GM12864 (cell line): ENCODE measurements around the gene RPP21.

Source experiments
- DNase-seq: peaks from one replicate; pipeline ENCODE4 v3.0.0-alpha.2; 2011; ENCODE audit warnings: low read depth
- H3K4me3 ChIP-seq: 2 replicates; pipeline ENCODE4 v1.5.1; 2011; ENCODE audit warnings: mild to moderate bottlenecking, low read depth, low read length, control low read depth
- CTCF ChIP-seq: IDR thresholded peaks from 2 replicates; pipeline ENCODE4 v1.5.1; 2011; ENCODE audit warnings: low read depth, mild to moderate bottlenecking, moderate library complexity, low read length, control low read depth, inconsistent platforms; ENCODE audit errors: missing control alignments

Gene RPP21

DNA sequence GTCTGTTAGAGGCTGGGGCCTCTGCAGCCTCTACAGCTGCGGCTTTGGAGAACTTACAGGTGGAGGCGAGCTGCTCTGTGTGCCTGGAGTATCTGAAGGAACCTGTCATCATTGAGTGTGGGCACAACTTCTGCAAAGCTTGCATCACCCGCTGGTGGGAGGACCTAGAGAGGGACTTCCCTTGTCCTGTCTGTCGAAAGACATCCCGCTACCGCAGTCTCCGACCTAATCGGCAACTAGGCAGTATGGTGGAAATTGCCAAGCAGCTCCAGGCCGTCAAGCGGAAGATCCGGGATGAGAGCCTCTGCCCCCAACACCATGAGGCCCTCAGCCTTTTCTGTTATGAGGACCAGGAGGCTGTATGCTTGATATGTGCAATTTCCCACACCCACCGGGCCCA, 15.6 kb upstream of the RPP21 start:
- TF ChIP-seq CTCF, result no peak

DNA sequence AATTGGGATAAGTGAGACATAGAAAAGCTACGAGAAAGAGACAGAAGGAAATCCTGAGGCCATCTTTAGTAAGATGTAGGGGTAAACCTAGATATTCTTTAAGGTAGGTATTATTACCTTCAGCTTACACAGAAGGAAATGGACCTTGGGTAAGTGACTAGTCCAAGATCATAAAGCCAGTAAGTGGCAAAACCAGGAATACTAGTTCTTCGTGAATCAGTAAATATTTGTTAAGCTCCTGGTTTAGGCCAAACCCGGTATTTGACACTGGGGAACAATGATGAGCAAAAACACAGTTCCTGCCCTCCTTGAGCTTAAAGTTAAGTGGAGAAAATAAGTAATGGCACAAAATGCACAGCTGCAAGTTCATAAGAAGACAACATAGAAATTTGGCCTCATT, 13.0 kb upstream of the RPP21 start:
- H3K4me3 ChIP-seq, result no peak overlapping the region
- no peak for TF ChIP-seq CTCF
- no peak for DNase-seq

More for the DNA sequence above, 15.6 kb upstream of the RPP21 start:
- no peak for DNase-seq
- no peak overlapping the region for H3K4me3 ChIP-seq

GRCh38 chr6:30334075-30334783, 10.7 kb upstream of the RPP21 start:
- no peak for TF ChIP-seq CTCF
- H3K4me3 ChIP-seq, result no peak overlapping the region
- DNase-seq, result no peak

GRCh38 chr6:30340589-30341054, 4.3 kb upstream of the RPP21 start:
- H3K4me3 ChIP-seq, result no peak overlapping the region
- TF ChIP-seq CTCF, result no peak
- DNase-seq, result no peak

- no peak for TF ChIP-seq CTCF
- DNase-seq, result no peak
- no peak overlapping the region for H3K4me3 ChIP-seq
Observed at GRCh38 chr6:30341218-30341617, 3.7 kb upstream of the RPP21 start.

GRCh38 chr6:30341728-30342127, 3.2 kb upstream of the RPP21 start:
- TF ChIP-seq CTCF, result no peak
- no peak overlapping the region for H3K4me3 ChIP-seq
- no peak for DNase-seq
